Measurements from ENCODE around the gene GREB1L. TPM values are rescaled to one million over a fixed set of nuclear protein-coding genes. Genes with fewer than 3 reads are reported as not detected.

The GREB1L gene
- total RNA-seq, 2 experiments from 2014 or later, result not detected

GRCh38 chr18:21296045-21296444 is 54.0 kb downstream of the GREB1L start:
- no TSS peak for BruUV-seq (replicated peaks)
- CTCF ChIA-PET (ENCODE audit: unreplicated experiment), result no interaction called here

GRCh38 chr18:21298351-21298750 is 56.3 kb downstream of the GREB1L start:
- Histone ChIP-seq H3K4me3 (ENCODE audit: low read depth, low read length, poor library complexity, severe bottlenecking) (no peak overlapping the region), H3K79me2 (ENCODE audit: insufficient read depth, low read depth, low read length) (no peaks in the 10 kb centered on the region), H3K4me1 (ENCODE audit: insufficient read depth, low read length, poor library complexity, severe bottlenecking) (no peaks in the 10 kb centered on the region), H3K4me2 (ENCODE audit: low read length) (no peak overlapping the region), H3K36me3 (ENCODE audit: insufficient read depth, low read length) (no peaks in the 10 kb centered on the region), H3K27ac (ENCODE audit: low read depth, low read length, poor library complexity, severe bottlenecking) (no peak overlapping the region), H2AFZ (ENCODE audit: low read length) (no peak overlapping the region), H4K20me1 (ENCODE audit: insufficient read depth, low read length) (no peaks in the 10 kb centered on the region), H3K9me3 (ENCODE audit: low read length) (no peaks in the 10 kb centered on the region), H3K9me2 (ENCODE audit: insufficient read depth, low read length) (no peaks in the 10 kb centered on the region)
- no peak for TF ChIP-seq CTCF (conservative IDR thresholded peaks at IDR 0.05; ENCODE audit: low read length)
- ChIA-PET POLR2A (interaction anchor here (0.6 kb wide), 1 partner anchor 938 kb away, joined by 4 read pairs; no protein-coding TSS in a partner anchor), CTCF (ENCODE audit: unreplicated experiment) (no interaction called here)
- no peak for DNase-seq (ENCODE audit: low spot score)
- intact Hi-C loops (cut with micrococcal nuclease; ENCODE audit: unreplicated experiment), result loop anchor here (10.0 kb wide), 1 partner anchor 116 kb away; no protein-coding TSS in a partner anchor
- no TSS peak for BruUV-seq (replicated peaks)

More at GRCh38 chr18:21296045-21296444, 54.0 kb downstream of the GREB1L start:
- DNase-seq (ENCODE audit: low spot score), result no peak
- Histone ChIP-seq H3K27ac (ENCODE audit: low read depth, low read length, poor library complexity, severe bottlenecking) (no peak overlapping the region), H2AFZ (ENCODE audit: low read length) (no peak overlapping the region), H3K36me3 (ENCODE audit: insufficient read depth, low read length) (no peaks in the 10 kb centered on the region), H4K20me1 (ENCODE audit: insufficient read depth, low read length) (no peaks in the 10 kb centered on the region), H3K4me3 (ENCODE audit: low read depth, low read length, poor library complexity, severe bottlenecking) (no peak overlapping the region), H3K4me2 (ENCODE audit: low read length) (no peak overlapping the region), H3K79me2 (ENCODE audit: insufficient read depth, low read depth, low read length) (no peaks in the 10 kb centered on the region), H3K4me1 (ENCODE audit: insufficient read depth, low read length, poor library complexity, severe bottlenecking) (no peaks in the 10 kb centered on the region), H3K9me3 (ENCODE audit: low read length) (no peaks in the 10 kb centered on the region), H3K9me2 (ENCODE audit: insufficient read depth, low read length) (no peaks in the 10 kb centered on the region)
- intact Hi-C loops (cut with micrococcal nuclease; ENCODE audit: unreplicated experiment), result loop anchor here (10.0 kb wide), 1 partner anchor 119 kb away; no protein-coding TSS in a partner anchor
- POLR2A ChIA-PET, result no interaction called here
- TF ChIP-seq CTCF (conservative IDR thresholded peaks at IDR 0.05; ENCODE audit: low read length), result no peak

- CTCF ChIA-PET (ENCODE audit: unreplicated experiment), result no interaction called here
- BruUV-seq (replicated peaks), result no TSS peak
These were observed 58.2 kb downstream of the GREB1L start for GRCh38 chr18:21300035-21300907.

More at GRCh38 chr18:21300035-21300907, 58.2 kb downstream of the GREB1L start:
- Histone ChIP-seq H3K36me3 (ENCODE audit: insufficient read depth, low read length) (no peaks in the 10 kb centered on the region), H3K4me2 (ENCODE audit: low read length) (no peak overlapping the region), H3K4me3 (ENCODE audit: low read depth, low read length, poor library complexity, severe bottlenecking) (no peak overlapping the region), H3K9me3 (ENCODE audit: low read length) (no peaks in the 10 kb centered on the region), H3K4me1 (ENCODE audit: insufficient read depth, low read length, poor library complexity, severe bottlenecking) (no peaks in the 10 kb centered on the region), H3K27ac (ENCODE audit: low read depth, low read length, poor library complexity, severe bottlenecking) (no peak overlapping the region), H3K9me2 (ENCODE audit: insufficient read depth, low read length) (no peaks in the 10 kb centered on the region), H4K20me1 (ENCODE audit: insufficient read depth, low read length) (no peaks in the 10 kb centered on the region), H2AFZ (ENCODE audit: low read length) (no peak overlapping the region), H3K79me2 (ENCODE audit: insufficient read depth, low read depth, low read length) (no peaks in the 10 kb centered on the region)
- intact Hi-C loops (cut with micrococcal nuclease; ENCODE audit: unreplicated experiment), result no loop called here
- TF ChIP-seq CTCF (conservative IDR thresholded peaks at IDR 0.05; ENCODE audit: low read length) (no peak), EZH2phosphoT487 (IDR thresholded peaks at IDR 0.05; ENCODE audit: borderline replicate concordance, low read depth, low read length) (no peak)
- DNase-seq (ENCODE audit: low spot score), result no peak
- POLR2A ChIA-PET, result no interaction called here
